Measurements from ENCODE around the gene KRT39.

The KRT39 gene

GRCh38 chr17:40966848-40967247 is at the start of gene KRT39:
Gene KRT39 (minus strand): TSS chr17:40966948. CDS start chr17:40966856, 92 bp downstream.
- H3K27me3 ChIP-seq (ENCODE audit: control insufficient read depth, insufficient read depth, low read length), result no peaks in the 10 kb centered on the region
- H3K9ac ChIP-seq (ENCODE audit: low read length), result no peak within 1 kb of the TSS
- no peaks in the 10 kb centered on the region for H3K4me1 ChIP-seq (ENCODE audit: control insufficient read depth, low read depth, low read length)
- no peaks in the 10 kb centered on the region for H3K36me3 ChIP-seq (ENCODE audit: control insufficient read depth, low read depth, low read length)
- no peaks in the 10 kb centered on the region for H3K9me3 ChIP-seq (ENCODE audit: control insufficient read depth, low read depth, low read length)
- no peak within 1 kb of the TSS for H3K4me3 ChIP-seq (ENCODE audit: low read length)
- H3K27ac ChIP-seq (ENCODE audit: low read length), result no peak within 1 kb of the TSS

- no peaks in the 10 kb centered on the region for H3K4me1 ChIP-seq (ENCODE audit: control insufficient read depth, low read depth, low read length)
- no peak overlapping the region for H3K27ac ChIP-seq (ENCODE audit: low read length)
- H3K36me3 ChIP-seq (ENCODE audit: control insufficient read depth, low read depth, low read length), result no peaks in the 10 kb centered on the region
- H3K4me3 ChIP-seq (ENCODE audit: low read length), result no peak overlapping the region
- H3K9me3 ChIP-seq (ENCODE audit: control insufficient read depth, low read depth, low read length), result no peaks in the 10 kb centered on the region
- no peaks in the 10 kb centered on the region for H3K27me3 ChIP-seq (ENCODE audit: control insufficient read depth, insufficient read depth, low read length)
- no peak overlapping the region for H3K9ac ChIP-seq (ENCODE audit: low read length)
These were observed 48.7 kb upstream of the KRT39 start for GRCh38 chr17:41015454-41015853.

GRCh38 chr17:41013606-41014005 is 46.9 kb upstream of the KRT39 start:
- Histone ChIP-seq H3K4me1 (ENCODE audit: control insufficient read depth, low read depth, low read length) (peaks cover 13% of the 10 kb centered on the region), H3K9me3 (ENCODE audit: control insufficient read depth, low read depth, low read length) (no peaks in the 10 kb centered on the region), H3K27ac (ENCODE audit: low read length) (no peak overlapping the region), H3K27me3 (ENCODE audit: control insufficient read depth, insufficient read depth, low read length) (no peaks in the 10 kb centered on the region), H3K36me3 (ENCODE audit: control insufficient read depth, low read depth, low read length) (no peaks in the 10 kb centered on the region), H3K4me3 (ENCODE audit: low read length) (no peak overlapping the region), H3K9ac (ENCODE audit: low read length) (no peak overlapping the region)

GRCh38 chr17:41013181-41013580 is 46.4 kb upstream of the KRT39 start:
- Histone ChIP-seq H3K27me3 (ENCODE audit: control insufficient read depth, insufficient read depth, low read length) (no peaks in the 10 kb centered on the region), H3K9ac (ENCODE audit: low read length) (no peak overlapping the region), H3K27ac (ENCODE audit: low read length) (no peak overlapping the region), H3K9me3 (ENCODE audit: control insufficient read depth, low read depth, low read length) (no peaks in the 10 kb centered on the region), H3K4me1 (ENCODE audit: control insufficient read depth, low read depth, low read length) (peaks cover 13% of the 10 kb centered on the region), H3K4me3 (ENCODE audit: low read length) (no peak overlapping the region), H3K36me3 (ENCODE audit: control insufficient read depth, low read depth, low read length) (no peaks in the 10 kb centered on the region)

GRCh38 chr17:41012326-41013120 is 45.8 kb upstream of the KRT39 start:
- H3K27me3 ChIP-seq (ENCODE audit: control insufficient read depth, insufficient read depth, low read length), result no peaks in the 10 kb centered on the region
- H3K9ac ChIP-seq (ENCODE audit: low read length), result no peak overlapping the region
- no peak overlapping the region for H3K4me3 ChIP-seq (ENCODE audit: low read length)
- H3K36me3 ChIP-seq (ENCODE audit: control insufficient read depth, low read depth, low read length), result no peaks in the 10 kb centered on the region
- H3K4me1 ChIP-seq (ENCODE audit: control insufficient read depth, low read depth, low read length), result peaks cover 13% of the 10 kb centered on the region
- H3K9me3 ChIP-seq (ENCODE audit: control insufficient read depth, low read depth, low read length), result no peaks in the 10 kb centered on the region
- no peak overlapping the region for H3K27ac ChIP-seq (ENCODE audit: low read length)

GRCh38 chr17:41010441-41010840 is 43.7 kb upstream of the KRT39 start:
- no peaks in the 10 kb centered on the region for H3K27me3 ChIP-seq (ENCODE audit: control insufficient read depth, insufficient read depth, low read length)
- H3K27ac ChIP-seq (ENCODE audit: low read length), result no peak overlapping the region
- no peak overlapping the region for H3K4me3 ChIP-seq (ENCODE audit: low read length)
- no peaks in the 10 kb centered on the region for H3K9me3 ChIP-seq (ENCODE audit: control insufficient read depth, low read depth, low read length)
- no peak overlapping the region for H3K9ac ChIP-seq (ENCODE audit: low read length)
- no peaks in the 10 kb centered on the region for H3K36me3 ChIP-seq (ENCODE audit: control insufficient read depth, low read depth, low read length)
- peaks cover 13% of the 10 kb centered on the region for H3K4me1 ChIP-seq (ENCODE audit: control insufficient read depth, low read depth, low read length)

GRCh38 chr17:41009936-41010335 is 43.2 kb upstream of the KRT39 start:
- H3K4me1 ChIP-seq (ENCODE audit: control insufficient read depth, low read depth, low read length), result peaks cover 13% of the 10 kb centered on the region
- no peaks in the 10 kb centered on the region for H3K27me3 ChIP-seq (ENCODE audit: control insufficient read depth, insufficient read depth, low read length)
- H3K4me3 ChIP-seq (ENCODE audit: low read length), result no peak overlapping the region
- H3K36me3 ChIP-seq (ENCODE audit: control insufficient read depth, low read depth, low read length), result no peaks in the 10 kb centered on the region
- H3K9me3 ChIP-seq (ENCODE audit: control insufficient read depth, low read depth, low read length), result no peaks in the 10 kb centered on the region
- no peak overlapping the region for H3K27ac ChIP-seq (ENCODE audit: low read length)
- no peak overlapping the region for H3K9ac ChIP-seq (ENCODE audit: low read length)

- H3K27me3 ChIP-seq (ENCODE audit: control insufficient read depth, insufficient read depth, low read length), result no peaks in the 10 kb centered on the region
- no peak overlapping the region for H3K4me3 ChIP-seq (ENCODE audit: low read length)
- H3K9ac ChIP-seq (ENCODE audit: low read length), result no peak overlapping the region
- no peak overlapping the region for H3K27ac ChIP-seq (ENCODE audit: low read length)
- no peaks in the 10 kb centered on the region for H3K36me3 ChIP-seq (ENCODE audit: control insufficient read depth, low read depth, low read length)
- no peaks in the 10 kb centered on the region for H3K9me3 ChIP-seq (ENCODE audit: control insufficient read depth, low read depth, low read length)
- H3K4me1 ChIP-seq (ENCODE audit: control insufficient read depth, low read depth, low read length), result peaks cover 13% of the 10 kb centered on the region
These were observed 42.6 kb upstream of the KRT39 start for GRCh38 chr17:41009301-41009760.

- Histone ChIP-seq H3K27me3 (ENCODE audit: control insufficient read depth, insufficient read depth, low read length) (no peaks in the 10 kb centered on the region), H3K4me1 (ENCODE audit: control insufficient read depth, low read depth, low read length) (peaks cover 13% of the 10 kb centered on the region), H3K4me3 (ENCODE audit: low read length) (no peak within 1 kb of the TSS), H3K36me3 (ENCODE audit: control insufficient read depth, low read depth, low read length) (no peaks in the 10 kb centered on the region), H3K9me3 (ENCODE audit: control insufficient read depth, low read depth, low read length) (no peaks in the 10 kb centered on the region), H3K27ac (ENCODE audit: low read length) (no peak within 1 kb of the TSS), H3K9ac (ENCODE audit: low read length) (no peak within 1 kb of the TSS)
These were observed 42.1 kb upstream of the KRT39 start, which contains the start of gene KRTAP3-1 for GRCh38 chr17:41008811-41009210. Gene KRTAP3-1 (minus strand): TSS chr17:41009128. CDS start chr17:41009074, 54 bp downstream.

GRCh38 chr17:41004397-41004796 is 37.6 kb upstream of the KRT39 start:
- peaks cover 8% of the 10 kb centered on the region for H3K4me1 ChIP-seq (ENCODE audit: control insufficient read depth, low read depth, low read length)

GRCh38 chr17:41003926-41004325 is 37.2 kb upstream of the KRT39 start:
- H3K36me3 ChIP-seq (ENCODE audit: control insufficient read depth, low read depth, low read length), result no peaks in the 10 kb centered on the region
- H3K9me3 ChIP-seq (ENCODE audit: control insufficient read depth, low read depth, low read length), result no peaks in the 10 kb centered on the region
- H3K27ac ChIP-seq (ENCODE audit: low read length), result no peak overlapping the region
- no peak overlapping the region for H3K4me3 ChIP-seq (ENCODE audit: low read length)
- no peak overlapping the region for H3K9ac ChIP-seq (ENCODE audit: low read length)
- no peaks in the 10 kb centered on the region for H3K27me3 ChIP-seq (ENCODE audit: control insufficient read depth, insufficient read depth, low read length)
- peaks cover 3% of the 10 kb centered on the region for H3K4me1 ChIP-seq (ENCODE audit: control insufficient read depth, low read depth, low read length)

More at GRCh38 chr17:41004397-41004796, 37.6 kb upstream of the KRT39 start:
- Histone ChIP-seq H3K27ac (ENCODE audit: low read length) (no peak overlapping the region), H3K27me3 (ENCODE audit: control insufficient read depth, insufficient read depth, low read length) (no peaks in the 10 kb centered on the region), H3K4me3 (ENCODE audit: low read length) (no peak overlapping the region), H3K9me3 (ENCODE audit: control insufficient read depth, low read depth, low read length) (no peaks in the 10 kb centered on the region), H3K36me3 (ENCODE audit: control insufficient read depth, low read depth, low read length) (no peaks in the 10 kb centered on the region), H3K9ac (ENCODE audit: low read length) (no peak overlapping the region)

GRCh38 chr17:41002814-41003213 is 36.1 kb upstream of the KRT39 start:
- Histone ChIP-seq H3K27ac (ENCODE audit: low read length) (no peak overlapping the region), H3K36me3 (ENCODE audit: control insufficient read depth, low read depth, low read length) (no peaks in the 10 kb centered on the region), H3K27me3 (ENCODE audit: control insufficient read depth, insufficient read depth, low read length) (no peaks in the 10 kb centered on the region), H3K4me3 (ENCODE audit: low read length) (no peak overlapping the region), H3K9me3 (ENCODE audit: control insufficient read depth, low read depth, low read length) (no peaks in the 10 kb centered on the region), H3K9ac (ENCODE audit: low read length) (no peak overlapping the region), H3K4me1 (ENCODE audit: control insufficient read depth, low read depth, low read length) (no peaks in the 10 kb centered on the region)

All from iPS-18a (cell line).